Heart right ventricle (tissue), 16 donors: ENCODE measurements around the gene EPHA5. TPM values are rescaled to one million over a fixed set of nuclear protein-coding genes. Genes with fewer than 3 reads are reported as not detected.

Experiments
- ATAC-seq, 8 donors: fragments of 200-7000 bp; cut with Tn5 transposase; one replicate each; pipeline ENCODE4 v1.9.1; 2020; ENCODE audit warnings: mild to moderate bottlenecking in 8 of 8, moderate library complexity in 8 of 8, moderate number of reproducible peaks in 1 of 8
- DNase-seq, 2 donors: peaks; one replicate each; pipeline ENCODE4 v3.0.0-alpha.2; 2020
- H3K27ac ChIP-seq, 10 donors: fragments of 200-600 bp; sonication (generic) in 2 of 10; one replicate each; pipeline versions ENCODE4 v1.5.0 to v1.8.0; 2020 to 2022; ENCODE audit warnings: mild to moderate bottlenecking in 3 of 10
- H3K27me3 ChIP-seq, 7 donors: fragments of 200-600 bp; one replicate each; pipeline ENCODE4 v1.8.0; 2021 to 2022; ENCODE audit warnings: mild to moderate bottlenecking in 2 of 7
- H3K36me3 ChIP-seq, 9 donors: fragments of 200-600 bp; sonication (generic) in 1 of 9; one replicate each; pipeline versions ENCODE4 v1.5.0 to v1.8.0; 2020 to 2022; ENCODE audit warnings: mild to moderate bottlenecking in 2 of 9
- H3K4me1 ChIP-seq, 9 donors: fragments of 200-600 bp; sonication (generic) in 1 of 9; one replicate each; pipeline versions ENCODE4 v1.5.0 to v1.8.0; 2020 to 2022; ENCODE audit warnings: mild to moderate bottlenecking in 4 of 9
- H3K4me3 ChIP-seq, 10 donors: fragments of 200-600 bp; sonication (generic) in 2 of 10; one replicate each; pipeline versions ENCODE4 v1.5.0 to v1.8.0; 2020 to 2022; ENCODE audit warnings: mild to moderate bottlenecking in 7 of 10, moderate library complexity in 2 of 10
- H3K9me3 ChIP-seq, 11 donors: fragments of 200-600 bp in 10 of 11; sonication (generic) in 2 of 11; one replicate each; pipeline versions ENCODE4 v1.5.0 to v1.8.0; 2013 to 2022; ENCODE audit warnings: mild to moderate bottlenecking in 2 of 11, control low read depth in 1 of 11, moderate library complexity in 1 of 11
- CTCF ChIP-seq, 9 donors: fragments of 200-600 bp; sonication (generic) in 2 of 9; IDR thresholded peaks; one replicate each; pipeline versions ENCODE4 v1.5.0 to v1.8.0; 2021 to 2022; ENCODE audit warnings: antibody characterized with exemption in 9 of 9, mild to moderate bottlenecking in 5 of 9, moderate library complexity in 1 of 9
- WGBS, 2 donors: extraction: QIAGEN DNeasy Blood & Tissue Kit; methylation state at CpG; one replicate each; pipeline ENCODE4 v1.1.7; 2013; ENCODE audit warnings: inconsistent platforms in 1 of 2; 5-methylcytosine and 5-hydroxymethylcytosine counted together
- intact Hi-C, 10 donors: fragments of 100-400 bp; cut with DNase I; formaldehyde crosslinking; loops; one replicate each; pipeline versions ENCODE4 v1.11.1 to v1.14.2; 2022
- polyA plus RNA-seq, 2 donors: library from polyadenylated mRNA; stranded (reverse); fragments of 200-250 nt; gene quantifications; one replicate each; pipeline ENCODE4 v1.2.3, GENCODE V29; 2013
- total RNA-seq, 10 donors: library from RNA; stranded (reverse); fragmentation: NEBNext Ultra II Directional in 3 of 10; extraction: Animal tissue kit (Norgen Biotek cat#: 25700) in 3 of 10; gene quantifications; one replicate each; pipeline versions ENCODE4 v1.2.1 to v1.2.4, GENCODE V29; 2021 to 2023
- donor health status: Arrhythmogenic right ventricular cardiomyopathy.
- donor health status: ischemic (EF 13 %, LVEDD 7.1; RV severe dilation, severe dysfunction).
- donor health status: healthy with polysubstance abuse.
- donor health status: DM: no; HTN: yes; CAD: no.
- donor health status: DM: no; HTN: no; CAD: no.
- donor health status: ischemic (EF 25% LVEDD 6.9; RV normal size, moderate dysfunction).
- donor health status: ischemic (EF 25% LVEDD 5.7; RV mildly dilated, moderate dysfunction).
- donor health status: healthy.
- donor health status: DM: yes; HTN: yes; CAD: no.
- donor health status: Ischemic cardiomyopathy.
- donor health status: ischemic (EF 35%, LVEDD 5.7; RV mildly dilated, moderate dysfunction).
- donor health status: nonischemic (EF 11% LVEDD 7.7; RV severe dilation, severe dysfunction).
- donor health status: DM: yes; HTN: yes; CAD: no.
- donor health status: PGD.
- donor health status: ischemic (EF 29% LVEDD 5.4; RV normal size, mild dysfunction).
- donor health status: nonischemic (EF 23%, LVEDD 6.1; RV moderate dilation, normal function).

The EPHA5 gene
- total and polyA plus RNA-seq, 12 donors: under 0.01 to 0.37 (median 0.08) TPM; not detected in 1

- H3K4me3 ChIP-seq: no peak overlapping the region
- no peaks in the 10 kb centered on the region for H3K4me1 ChIP-seq
- H3K36me3 ChIP-seq: no peaks in the 10 kb centered on the region
- no peak for TF ChIP-seq CTCF (IDR thresholded peaks at IDR 0.05)
- DNase-seq (no peak), ATAC-seq (no peak)
- H3K27me3 ChIP-seq: no peaks in the 10 kb centered on the region
- intact Hi-C loops: no loop called here
- H3K27ac ChIP-seq: no peak overlapping the region
- 78 to 80% methylated on average over 1 of the region's 1 CpG for WGBS, 2 donors
- no peaks in the 10 kb centered on the region for H3K9me3 ChIP-seq
These were observed 317.2 kb downstream of the EPHA5 start for GRCh38 chr4:65353098-65353497.

- Histone ChIP-seq H3K9me3 (peaks cover 0 to 6% (median 0%) of the 10 kb centered on the region in 11 donors), H3K36me3 (no peaks in the 10 kb centered on the region), H3K4me3 (no peak overlapping the region), H3K27ac (no peak overlapping the region), H3K27me3 (no peaks in the 10 kb centered on the region), H3K4me1 (no peaks in the 10 kb centered on the region)
- TF ChIP-seq CTCF (IDR thresholded peaks at IDR 0.05): no peak
- intact Hi-C loops: no loop called here
- 57 to 59% methylated on average over 4 of the region's 4 CpGs for WGBS, 2 donors
- DNase-seq (no peak), ATAC-seq (no peak)
These were observed 325.9 kb downstream of the EPHA5 start for GRCh38 chr4:65344278-65344825.

- Histone ChIP-seq H3K36me3 (no peaks in the 10 kb centered on the region), H3K4me1 (no peaks in the 10 kb centered on the region), H3K27ac (no peak overlapping the region), H3K9me3 (peaks cover 0 to 6% (median 0%) of the 10 kb centered on the region in 11 donors), H3K27me3 (no peaks in the 10 kb centered on the region), H3K4me3 (no peak overlapping the region)
- ATAC-seq: no peak
- no peak for DNase-seq
- intact Hi-C loops: no loop called here
- WGBS, 2 donors: 61% methylated on average over 1 of the region's 1 CpG
- no peak for TF ChIP-seq CTCF (IDR thresholded peaks at IDR 0.05)
These were observed 326.9 kb downstream of the EPHA5 start for GRCh38 chr4:65343342-65343741.

GRCh38 chr4:65341557-65341956 lies 328.7 kb downstream of the EPHA5 start:
- intact Hi-C loops: no loop called here
- DNase-seq (no peak), ATAC-seq (no peak)
- no peak overlapping the region for H3K27ac ChIP-seq
- H3K36me3 ChIP-seq: no peaks in the 10 kb centered on the region
- H3K9me3 ChIP-seq: peaks cover 0 to 6% (median 0%) of the 10 kb centered on the region in 11 donors
- TF ChIP-seq CTCF (IDR thresholded peaks at IDR 0.05): no peak
- H3K4me1 ChIP-seq: no peaks in the 10 kb centered on the region
- H3K4me3 ChIP-seq: no peak overlapping the region
- no peaks in the 10 kb centered on the region for H3K27me3 ChIP-seq
